ENCODE results near the gene ENAH. TPM values are rescaled to one million over a fixed set of nuclear protein-coding genes. Genes with fewer than 3 reads are reported as not detected.
A peak's percentile ranks its signal among the peaks of the same experiment; 100 is the strongest.

Gene ENAH
- total and polyA plus RNA-seq, 9 of the 15 experiments (the other 6 are each of a cell fraction or from before 2014, with no cell fraction given), result 0.03 to 1.2 (median 0.15) TPM

DNA sequence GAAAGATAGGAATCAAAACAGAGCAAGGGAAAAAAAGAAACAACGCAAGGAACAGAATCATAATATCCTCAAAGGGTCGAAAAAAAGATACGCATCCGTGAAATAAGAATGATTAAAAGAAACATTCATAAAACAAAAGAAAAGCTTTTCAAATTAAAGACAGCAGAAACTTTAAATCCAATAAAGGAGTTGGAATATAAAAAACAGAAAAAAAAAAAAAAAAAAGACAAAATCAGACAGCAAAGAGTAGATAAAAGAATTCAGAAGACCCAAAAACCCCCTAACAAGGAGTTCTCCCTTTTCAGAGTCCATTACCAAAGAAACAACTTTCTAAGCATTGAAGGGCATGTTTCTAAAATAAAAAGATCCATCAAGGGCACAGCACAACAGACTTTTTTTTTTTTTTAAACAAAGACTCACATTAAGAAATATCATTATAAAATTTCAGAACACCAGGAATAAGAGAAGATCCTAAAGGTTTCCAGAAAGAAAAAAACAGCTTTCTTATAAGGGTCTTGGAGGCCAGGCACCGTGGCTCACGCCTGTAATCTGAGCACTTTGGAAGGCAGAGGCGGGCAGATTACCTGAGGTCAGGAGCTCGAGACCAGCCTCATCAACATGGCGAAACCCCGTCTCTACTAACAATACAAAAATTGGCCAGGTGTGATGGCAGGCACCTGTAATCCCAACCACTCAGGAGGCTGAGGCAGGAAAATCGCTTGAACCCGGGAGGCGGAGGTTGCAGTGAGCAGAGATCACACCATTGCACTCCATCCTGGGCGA is 44.7 kb downstream of the ENAH start:
- FAIRE-seq, result no peak

More for the DNA sequence above, 44.7 kb downstream of the ENAH start:
- no peak overlapping the region for H3K27ac ChIP-seq (ENCODE audit: extremely low read depth, low read depth, low read length)
- no TSS peak for BruUV-seq (replicated peaks)
- no peak overlapping the region for H3K9ac ChIP-seq (ENCODE audit: insufficient read depth in 1 of 2, low read depth in 2 of 2, low read length in 2 of 2)
- ChIA-PET POLR2A (interaction anchor here (0.9 to 1.5 kb wide), 2 partner anchors 14 to 19 kb away, joined by 3 to 4 read pairs; no protein-coding TSS in a partner anchor), CTCF (ENCODE audit: low intra/inter-chr PET ratio) (no interaction called here)
- no peaks in the 10 kb centered on the region for H3K9me1 ChIP-seq (ENCODE audit: control insufficient read depth, insufficient read depth, low read length)
- peak; percentile 17; the same call in 1 of the 2 replicates for TF ChIP-seq ZNF512 (tag; IDR thresholded peaks at IDR 0.05)
- TF ChIP-seq NCOA4 (IDR thresholded peaks at IDR 0.05; ENCODE audit: partially characterized antibody), result no peak
- H3K36me3 ChIP-seq (ENCODE audit: control insufficient read depth, insufficient read depth, low read length), result no peaks in the 10 kb centered on the region
- H3K4me1 ChIP-seq (replicated peaks in 1 of 2; ENCODE audit: control insufficient read depth in 2 of 2, insufficient read depth in 2 of 2, low read length in 2 of 2), result no peaks in the 10 kb centered on the region
- H3K9me3 ChIP-seq (replicated peaks; ENCODE audit: control insufficient read depth, insufficient read depth, low read depth, low read length), result no peaks in the 10 kb centered on the region
- H3K4me2 ChIP-seq (ENCODE audit: insufficient read depth, low read length), result no peak overlapping the region
- intact Hi-C loops (cut with micrococcal nuclease) (no loop called here), in situ Hi-C loops (cut with MboI) (no loop called here)
- 3% methylated on average over 14 of the region's 14 CpGs for WGBS (ENCODE audit: insufficient coverage, low coverage, missing lambda C conversion rate)
- no peak overlapping the region for H3K4me3 ChIP-seq
- no peaks in the 10 kb centered on the region for H4K20me1 ChIP-seq (replicated peaks; ENCODE audit: control insufficient read depth, insufficient read depth, low read length)
- H3K79me2 ChIP-seq (ENCODE audit: control insufficient read depth, insufficient read depth, low read length), result no peaks in the 10 kb centered on the region
- peaks cover 0 to 4% of the 10 kb centered on the region in 2 experiments; a peak in 2 of 5 replicates for H3K27me3 ChIP-seq (ENCODE audit: control insufficient read depth in 2 of 2, insufficient read depth in 2 of 2, low read length in 2 of 2)
- no peak for ATAC-seq
- DNase-seq (ENCODE audit: extremely low read depth in 1 of 4, low spot score in 3 of 4), result no peak
- no peak overlapping the region for H2AFZ ChIP-seq (ENCODE audit: low read depth, low read length)
